NCI-H460 (cell line): ENCODE measurements around the gene RNF157. TPM values are rescaled to one million over a fixed set of nuclear protein-coding genes. Genes with fewer than 3 reads are reported as not detected.
A peak's percentile ranks its signal among the peaks of the same experiment; 100 is the strongest.

Experiments used
- DNase-seq: peaks from one replicate; pipeline ENCODE4 v3.0.0-alpha.2; 2016; ENCODE audit warnings: low read depth; ENCODE audit errors: extremely low read depth
- total RNA-seq: library from RNA; depleted of rRNA; stranded (reverse); fragments of >200 nt; shearing (Covaris generic); gene quantifications from 2 replicates; pipeline ENCODE4 v1.2.3, GENCODE V29; 2014

RNF157 gene
- total RNA-seq, 1 experiment from 2014 or later, result 1.9 TPM

DNA sequence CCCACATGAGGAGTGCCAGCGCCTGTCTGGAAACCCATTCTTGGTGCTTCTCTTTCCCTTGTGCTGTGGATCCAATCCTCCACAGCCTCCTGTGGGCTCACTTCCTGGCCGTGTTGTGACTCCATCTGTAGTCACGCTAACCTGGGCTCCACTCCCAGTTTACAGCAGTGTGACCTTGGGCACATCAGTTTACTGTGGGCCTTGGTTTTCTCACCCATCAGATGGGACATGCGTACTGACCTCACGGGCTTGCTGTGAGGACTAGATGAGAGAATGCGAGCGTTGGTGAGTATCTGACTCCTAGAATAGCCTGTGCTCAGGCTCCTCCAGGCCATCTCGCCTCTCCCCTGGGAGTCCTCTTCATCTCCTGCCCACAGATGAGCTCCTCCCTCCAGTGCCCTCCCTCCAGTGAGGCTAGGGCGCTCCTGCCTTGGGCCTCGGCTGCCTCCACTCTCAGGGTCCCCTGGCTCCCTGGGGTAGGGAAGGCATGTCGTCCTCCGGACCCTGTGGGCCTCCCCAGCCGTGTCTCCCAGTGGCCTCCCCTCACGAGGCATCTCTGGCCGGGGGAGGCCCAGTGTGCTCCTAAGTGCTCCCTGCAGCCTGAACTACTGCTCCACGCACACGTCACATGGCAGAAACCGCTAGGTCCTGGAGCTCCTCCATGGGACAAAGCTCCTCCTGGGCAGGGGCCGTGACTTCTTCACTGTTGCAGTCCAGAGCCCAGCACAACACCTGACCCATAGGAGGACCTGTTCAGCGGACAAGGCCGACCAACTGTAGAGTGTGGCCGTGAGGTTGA is 94.0 kb downstream of the RNF157 start:
- no peak for DNase-seq

DNA sequence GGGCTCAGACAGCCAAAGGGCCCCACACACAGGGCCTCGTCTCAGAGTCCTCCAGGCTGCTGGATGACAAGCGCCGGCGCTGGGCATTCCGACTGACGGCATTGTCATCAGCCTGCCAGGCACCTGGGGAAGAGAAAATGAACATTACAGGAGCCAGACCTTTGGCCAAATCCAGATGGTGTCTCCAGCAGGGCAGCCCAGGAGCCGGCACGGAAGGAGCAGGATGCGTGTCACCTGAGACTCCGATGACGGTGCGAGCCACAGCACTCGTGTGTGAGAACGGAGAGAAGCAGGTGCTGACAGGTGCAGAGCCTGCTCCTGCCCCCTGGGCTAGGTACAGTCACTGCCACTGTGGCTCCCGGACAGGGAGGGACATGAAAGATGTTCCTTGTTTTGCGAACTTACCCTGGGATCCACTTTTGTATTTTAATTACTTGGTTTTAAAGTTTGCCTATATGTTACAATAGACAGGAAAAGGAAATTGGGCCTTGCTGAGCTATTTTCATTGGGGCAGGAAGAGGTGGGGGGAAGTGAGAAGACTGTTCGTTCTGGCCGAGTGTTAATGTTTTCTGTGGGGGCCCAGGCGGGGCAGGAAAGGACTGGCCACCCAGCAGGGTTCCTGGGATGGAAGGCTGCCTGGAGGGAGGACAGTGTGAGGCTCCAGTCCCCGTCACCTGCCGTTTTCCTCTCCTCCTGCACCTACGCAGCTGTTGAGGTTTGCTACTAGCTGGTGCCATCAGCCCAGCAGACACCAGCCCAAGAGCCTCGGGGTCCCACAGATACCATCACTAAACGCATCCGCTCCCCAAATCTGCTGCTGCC is 94.9 kb downstream of the RNF157 start:
- no peak for DNase-seq

DNA sequence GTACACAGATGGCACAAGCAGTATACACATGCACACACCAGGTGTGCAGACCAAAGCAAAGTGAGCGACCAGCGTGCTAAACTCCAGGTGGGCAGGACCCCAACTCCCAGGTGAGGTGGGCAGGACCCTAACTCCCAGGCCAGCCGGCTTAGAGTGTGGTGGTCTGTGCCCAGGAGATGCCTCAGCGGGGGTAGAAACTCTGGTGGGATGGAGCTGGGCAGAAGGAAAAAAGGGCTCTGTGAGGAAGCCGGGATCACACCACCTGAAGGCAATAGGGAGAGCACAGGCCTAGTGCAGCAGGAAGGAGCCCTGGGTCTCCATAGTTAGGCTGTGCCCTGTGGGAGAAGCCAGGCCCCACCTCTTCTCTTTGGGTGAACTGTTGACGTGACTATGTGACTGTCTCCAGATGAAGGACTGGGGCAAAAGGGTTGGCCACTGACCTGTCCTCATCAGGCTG is 97.7 kb downstream of the RNF157 start:
- DNase-seq, result no peak

GRCh38 chr17:76142039-76142584 is 98.2 kb downstream of the RNF157 start:
- DNase-seq, result no peak

DNA sequence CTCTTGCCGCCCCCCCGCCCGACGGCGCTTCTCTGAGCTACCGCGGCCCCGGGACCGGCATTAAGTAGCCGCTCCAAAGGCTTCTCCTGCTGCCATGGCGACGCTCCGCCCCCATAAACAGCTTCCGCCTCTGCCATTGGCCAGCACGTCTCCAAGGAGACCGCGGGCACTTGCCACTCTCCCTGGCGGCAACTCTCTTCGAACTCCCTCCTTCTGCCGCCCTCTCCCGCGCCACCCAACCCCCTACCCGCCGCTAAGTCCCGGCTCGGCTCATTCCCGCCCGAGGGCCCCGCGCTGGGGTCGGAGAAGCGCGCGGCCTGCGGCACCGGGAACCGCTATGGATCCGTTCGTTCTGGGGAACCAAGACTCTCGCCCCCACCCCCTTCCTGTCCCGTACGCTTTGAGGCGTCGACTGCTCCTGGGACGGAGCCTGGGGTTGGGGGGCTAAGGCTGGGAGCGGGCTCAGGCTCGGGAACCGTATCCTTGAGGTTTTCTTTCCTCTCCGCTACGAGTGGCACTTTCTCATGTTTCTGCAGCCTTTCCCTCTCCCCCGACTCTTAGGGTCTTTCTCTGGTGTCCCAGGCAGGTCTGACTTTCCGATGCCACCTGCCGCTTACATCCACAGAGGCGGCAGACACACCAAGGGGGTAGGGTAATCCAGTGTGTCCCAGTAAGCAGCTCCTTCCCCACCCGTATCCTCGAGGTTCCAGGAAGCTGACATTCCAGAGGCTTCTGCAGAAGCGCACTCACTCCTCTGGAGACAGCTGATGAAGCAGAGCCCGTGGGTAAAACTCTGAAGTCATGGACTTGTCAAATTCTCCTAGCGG is 98.9 kb downstream of the RNF157 start, which contains the start of gene FOXJ1:
TSS of gene FOXJ1 (minus strand) at position 34 of the 827 bp plus-strand sequence. CDS start 850 bp downstream, outside the sequence.
- DNase-seq, result peak; percentile 88

DNA sequence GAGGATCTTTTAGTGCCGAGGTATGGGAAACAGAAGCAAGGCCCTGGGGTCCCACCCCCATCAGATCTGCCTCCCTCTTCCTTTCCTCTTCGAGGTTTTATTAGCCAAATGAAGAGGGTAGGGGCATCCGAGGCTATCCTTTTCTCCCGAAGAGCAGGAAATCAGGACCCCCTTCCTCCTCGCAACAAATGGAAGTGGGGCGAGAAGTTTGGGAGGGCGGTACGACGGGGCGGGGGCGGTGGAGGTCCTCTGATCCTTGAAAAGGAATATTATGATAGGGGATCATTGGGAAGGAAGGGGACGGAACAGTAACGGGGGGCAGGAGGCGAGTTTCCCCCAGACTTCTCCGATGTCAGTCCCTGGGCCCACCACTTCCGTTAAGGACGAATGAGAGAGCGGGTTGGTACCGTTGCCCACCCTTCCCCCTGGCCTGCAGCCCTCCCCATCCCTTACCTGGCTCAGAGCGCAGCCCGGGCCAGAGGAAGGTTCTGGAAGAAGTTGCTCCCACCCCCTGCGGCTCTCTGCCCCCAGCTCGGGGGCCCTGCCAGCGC is 99.6 kb downstream of the RNF157 start:
- no peak for DNase-seq

DNA sequence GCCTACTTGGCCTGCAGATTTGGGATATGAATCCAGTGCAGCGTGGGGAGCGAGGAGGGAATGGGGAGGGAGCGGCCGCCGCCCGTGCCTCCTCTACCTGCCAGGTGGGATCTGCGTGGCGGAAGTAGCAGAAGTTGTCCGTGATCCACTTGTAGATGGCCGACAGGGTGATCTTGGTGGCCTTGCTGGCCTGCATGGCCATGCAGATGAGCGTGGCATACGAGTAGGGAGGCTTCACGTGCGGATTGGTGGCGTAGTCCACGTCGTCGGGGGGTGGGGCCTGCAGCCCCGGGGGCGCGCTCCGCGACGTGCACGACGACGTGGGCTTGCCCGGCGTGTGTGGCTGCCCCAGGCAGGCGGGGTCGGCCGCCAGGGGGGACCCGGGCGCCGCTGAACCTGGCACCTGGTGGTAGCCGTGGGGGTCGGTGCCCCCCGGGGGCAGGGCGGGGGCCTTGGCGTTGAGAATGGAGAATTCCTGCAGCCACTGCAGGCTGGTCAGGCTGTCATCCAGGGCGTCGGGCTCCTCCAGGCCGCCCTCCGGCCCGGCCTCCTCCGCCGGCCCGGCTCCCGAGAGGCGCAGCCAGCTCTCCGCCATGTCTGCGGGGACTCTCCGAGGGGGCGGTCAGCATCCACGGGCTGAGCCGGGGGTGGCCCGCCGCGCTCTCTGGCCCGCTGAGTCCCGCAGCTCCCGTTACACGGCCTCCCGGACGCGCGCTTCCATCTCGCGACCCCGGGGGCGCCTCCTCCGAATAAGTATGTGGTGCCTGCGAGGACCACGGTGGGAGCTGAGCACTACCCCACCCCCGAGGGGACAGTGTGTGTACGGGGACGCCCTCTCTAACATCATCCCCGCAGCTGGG is 100.3 kb downstream of the RNF157 start:
- no peak for DNase-seq

DNA sequence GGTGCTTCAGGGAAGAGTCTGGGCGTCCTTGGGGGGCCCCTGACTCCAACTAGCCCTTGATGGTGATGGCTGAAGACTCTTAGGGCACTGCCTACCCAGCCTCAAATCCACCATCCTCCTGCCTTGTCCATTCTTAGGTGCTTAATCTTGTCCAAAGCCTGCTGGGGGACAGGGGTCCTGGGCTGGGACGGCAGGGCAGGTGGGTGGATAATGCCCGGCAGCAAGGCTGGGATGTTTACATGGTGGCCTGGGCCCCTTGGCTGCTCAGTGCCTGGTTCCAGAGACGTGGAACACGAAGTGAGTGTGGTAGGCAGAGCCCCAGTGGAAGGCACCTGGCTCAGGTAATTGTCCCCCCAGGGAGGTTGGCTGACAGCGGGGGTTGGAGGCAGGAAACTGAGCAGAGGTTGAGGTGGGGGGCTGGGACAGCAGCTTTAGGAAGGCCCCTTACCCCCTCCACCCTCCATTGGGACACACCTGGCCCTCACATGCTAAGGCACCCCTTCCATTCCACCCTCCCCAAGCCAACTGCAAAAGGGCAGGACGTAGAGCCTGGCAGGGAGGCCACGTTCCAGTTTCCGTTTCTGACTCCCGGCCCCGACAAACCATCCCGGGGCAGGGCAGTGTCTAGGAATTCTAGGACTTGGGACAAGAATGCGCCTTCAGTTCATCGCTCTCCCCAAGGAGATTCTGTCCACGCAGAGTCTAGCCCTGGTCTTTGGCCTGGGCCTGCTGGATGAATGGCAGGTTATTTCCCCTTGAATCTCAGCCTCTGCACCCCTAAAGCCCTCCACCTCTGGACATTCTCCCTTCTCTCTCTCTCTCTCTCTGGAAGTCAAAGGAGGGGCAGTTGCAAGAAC is 101.2 kb downstream of the RNF157 start:
- no peak for DNase-seq

- DNase-seq, result no peak
These were observed 101.9 kb downstream of the RNF157 start for GRCh38 chr17:76138234-76138895.

DNA sequence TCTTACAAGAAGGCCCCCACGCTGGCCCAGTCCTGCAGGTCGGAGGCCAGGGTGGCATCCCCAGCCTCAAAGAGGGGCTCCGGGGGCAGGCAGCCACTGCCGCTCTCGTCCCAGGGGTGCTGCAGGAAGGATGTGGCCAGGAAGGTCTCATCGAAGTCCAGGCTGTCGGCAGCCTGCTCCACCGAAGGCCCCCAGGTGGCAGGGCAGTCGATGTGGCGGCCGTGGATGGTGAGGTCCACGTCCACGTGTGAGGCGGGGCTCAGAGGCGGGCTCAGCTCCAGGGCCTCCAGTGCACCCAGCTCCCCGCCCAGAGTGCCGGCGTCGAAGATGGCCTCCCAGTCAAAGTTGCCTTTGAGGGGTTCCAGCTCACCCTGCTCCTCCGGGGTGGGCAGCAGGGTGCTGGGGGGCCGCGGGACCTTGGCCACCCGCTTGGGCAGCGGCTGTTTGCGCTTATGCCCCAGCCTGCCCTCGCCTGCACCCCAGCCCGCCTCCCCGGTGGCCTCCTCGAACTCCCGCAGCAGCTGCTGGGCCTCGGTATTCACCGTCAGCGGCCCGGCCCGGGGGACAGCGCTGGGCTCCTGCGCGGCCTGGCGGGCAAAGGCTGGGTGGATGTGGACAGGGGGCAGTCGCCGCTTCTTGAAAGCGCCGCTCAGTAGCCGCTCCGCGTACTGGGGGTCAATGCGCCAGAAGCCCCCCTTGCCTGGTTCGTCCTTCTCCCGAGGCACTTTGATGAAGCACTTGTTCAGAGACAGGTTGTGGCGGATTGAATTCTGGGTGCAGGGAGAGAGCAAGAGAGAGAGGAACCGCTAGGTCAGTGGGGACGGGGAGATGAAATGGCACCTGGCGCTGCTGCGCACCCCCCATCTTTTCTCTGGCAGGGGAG is 102.7 kb downstream of the RNF157 start:
- DNase-seq, result no peak

- DNase-seq, result no peak
These were observed 103.3 kb downstream of the RNF157 start for GRCh38 chr17:76137001-76137350.

GRCh38 chr17:76136276-76137000 is 103.9 kb downstream of the RNF157 start:
- no peak for DNase-seq

DNA sequence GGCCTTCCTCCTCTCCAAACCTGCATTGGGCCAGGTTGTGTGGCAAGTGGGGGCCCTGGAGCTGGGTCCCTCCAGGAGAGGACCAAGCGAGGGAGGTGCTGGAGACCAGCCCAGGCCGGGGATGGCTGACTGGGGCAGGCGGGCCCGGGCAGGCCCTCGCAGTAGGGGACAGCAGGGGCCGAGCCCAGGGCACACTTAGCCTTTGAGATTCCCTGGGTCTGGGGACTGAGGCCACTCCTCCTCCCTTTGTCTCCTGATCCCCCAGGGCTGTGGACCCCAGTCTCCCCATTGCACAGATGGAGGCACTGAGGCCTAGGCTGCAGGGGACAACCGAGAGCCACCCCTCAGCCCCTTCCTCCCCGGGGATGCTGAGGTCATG is 104.5 kb downstream of the RNF157 start:
- no peak for DNase-seq

GRCh38 chr17:76134911-76135809 is 105.1 kb downstream of the RNF157 start:
- no peak for DNase-seq
